SU-DHL-6 (cell line): ENCODE data around the gene RPTOR.

ENCODE experiments used
- CTCF ChIP-seq: fragments of 200-600 bp; sonication (generic); IDR thresholded peaks from one replicate; pipeline ENCODE4 v1.5.1; 2017; ENCODE audit warnings: antibody characterized with exemption, mild to moderate bottlenecking, low read length, moderate library complexity; ENCODE audit not compliant: insufficient read depth, poor library complexity, severe bottlenecking
- EZH2phosphoT487 ChIP-seq: fragments of 200-600 bp; sonication (generic), shearing (Covaris generic); conservative IDR thresholded peaks from 2 replicates; pipeline ENCODE4 v1.6.1; 2018; ENCODE audit warnings: mild to moderate bottlenecking, antibody characterized with exemption, low read length, moderate library complexity, mixed read lengths

DNA sequence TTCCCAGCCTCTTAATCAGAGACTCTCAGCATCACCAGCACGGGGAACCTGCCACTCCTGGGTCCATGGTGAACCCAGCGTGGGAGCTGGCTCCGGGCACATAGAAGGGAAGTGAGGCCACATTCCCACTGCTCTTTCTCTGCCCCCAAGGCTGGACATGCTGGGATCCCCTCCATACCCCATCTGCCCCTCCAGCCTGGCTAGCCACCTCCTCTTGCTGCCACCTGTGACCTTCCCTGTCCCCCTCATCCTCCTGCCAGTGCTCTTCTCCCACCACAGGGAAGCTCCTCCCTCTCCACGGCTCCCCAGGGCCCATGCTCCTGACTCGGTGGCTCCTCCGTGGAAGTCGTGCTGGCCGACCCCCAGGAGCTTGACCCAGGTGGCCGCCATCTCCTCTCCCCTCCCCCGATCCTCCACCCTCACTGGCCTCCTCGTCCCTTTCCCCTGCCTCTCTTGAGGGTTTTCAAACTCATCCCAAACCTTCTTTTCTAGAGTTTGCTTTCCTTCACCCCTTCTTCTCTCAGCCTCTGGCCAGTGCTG is 307.9 kb downstream of the RPTOR start:
- no peak for TF ChIP-seq EZH2phosphoT487
- no peak for TF ChIP-seq CTCF
